NB4 (cell line): Measurements from ENCODE around the gene C17orf107.

Source experiments
- CTCF ChIP-seq: IDR thresholded peaks from one replicate; pipeline ENCODE4 v1.5.1; 2012; ENCODE audit warnings: low read depth, low read length
- POLR2A ChIP-seq: IDR thresholded peaks from 2 replicates; pipeline ENCODE4 v1.6.1; 2011; ENCODE audit warnings: mild to moderate bottlenecking; ENCODE audit not compliant: insufficient read length; ENCODE audit errors: extremely low read depth

GRCh38 chr17:4858068-4858881, 41.1 kb upstream of the C17orf107 start:
- TF ChIP-seq CTCF (no peak), POLR2A (no peak)
